H1 (cell line): ENCODE data around the gene GALNTL6. TPM values are rescaled to one million over a fixed set of nuclear protein-coding genes. Genes with fewer than 3 reads are reported as not detected.

ENCODE experiments used
- CTCF ChIA-PET: fragments of 300-600 bp; sonication (Branson Sonifier 250); formaldehyde crosslinking; loops from one replicate; lab custom pipeline; 2021; ENCODE audit not compliant: partially characterized antibody; lab: Charles Lee
- POLR2A ChIA-PET: fragments of 300-600 bp; sonication (Branson Sonifier 250); formaldehyde crosslinking; loops from one replicate; lab custom pipeline; 2021; ENCODE audit warnings: inconsistent platforms; ENCODE audit not compliant: partially characterized antibody; lab: Charles Lee
- DNase-seq, 2 experiments: peaks; one replicate each; pipeline versions ENCODE4 v3.0.0 to v3.0.0-alpha.2; 2010 to 2022; ENCODE audit warnings: low spot score in 2 of 2, low read depth in 1 of 2, mixed read lengths in 1 of 2
- FAIRE-seq: peaks from 2 replicates; lab custom pipeline; 2011; peaks lifted over from hg19 to GRCh38; lab: Jason Lieb, UNC
- H2AFZ ChIP-seq: 2 replicates; pipeline ENCODE4 v1.8.1; 2012; ENCODE audit warnings: low read length, inconsistent platforms
- H2AK5ac ChIP-seq: 2 replicates; pipeline ENCODE4 v1.6.1; 2013; ENCODE audit warnings: low read depth, low read length
- H2BK120ac ChIP-seq: replicated peaks from 2 replicates; pipeline ENCODE3; 2013; ENCODE audit warnings: low read depth, low read length, inconsistent platforms
- H2BK12ac ChIP-seq: 2 replicates; pipeline ENCODE4 v1.6.1; 2013; ENCODE audit warnings: low read depth, low read length
- H2BK15ac ChIP-seq: 2 replicates; pipeline ENCODE4 v1.6.1; 2013; ENCODE audit warnings: low read length
- H2BK20ac ChIP-seq: 2 replicates; pipeline ENCODE4 v1.6.1; 2013; ENCODE audit warnings: low read length
- H2BK5ac ChIP-seq: 2 replicates; pipeline ENCODE4 v1.6.1; 2013; ENCODE audit warnings: low read depth, low read length
- H3K14ac ChIP-seq: 2 replicates; pipeline ENCODE4 v1.6.1; 2013; ENCODE audit warnings: inconsistent platforms; ENCODE audit not compliant: insufficient read length
- H3K18ac ChIP-seq: 2 replicates; pipeline ENCODE4 v1.6.1; 2013; ENCODE audit warnings: low read length; ENCODE audit errors: extremely low read depth
- H3K23ac ChIP-seq: 2 replicates; pipeline ENCODE4 v1.6.1; 2013; ENCODE audit warnings: inconsistent platforms; ENCODE audit not compliant: insufficient read length
- H3K23me2 ChIP-seq: 2 replicates; pipeline ENCODE4 v1.6.1; 2013; ENCODE audit warnings: low read depth, low read length
- H3K27ac ChIP-seq: 2 replicates; pipeline ENCODE4 v1.6.1; 2011; ENCODE audit warnings: low read depth, low read length, inconsistent platforms
- H3K27me3 ChIP-seq, 4 experiments: replicated peaks in 1 of 4; 1 replicate in 1 of 4; 2 replicates in 3 of 4; pipeline versions ENCODE4 v1.6.1 to v1.8.1; 2011 to 2013; ENCODE audit warnings: low read length in 3 of 4, mild to moderate bottlenecking in 3 of 4, inconsistent platforms in 2 of 4, mixed read lengths in 2 of 4, moderate library complexity in 1 of 4; ENCODE audit not compliant: control insufficient read depth in 3 of 4, insufficient read depth in 3 of 4; ENCODE audit errors: extremely low read depth in 1 of 4
- H3K36me3 ChIP-seq, 4 experiments: 2 replicates each; pipeline versions ENCODE4 v1.6.1 to v1.8.1; 2011 to 2013; ENCODE audit warnings: mild to moderate bottlenecking in 4 of 4, low read length in 3 of 4, moderate library complexity in 2 of 4, control low read depth in 1 of 4, inconsistent platforms in 1 of 4; ENCODE audit not compliant: insufficient read depth in 4 of 4, control insufficient read depth in 2 of 4
- H3K4ac ChIP-seq: replicated peaks from 2 replicates; pipeline ENCODE3; 2013; ENCODE audit warnings: low read length, low read depth, mixed read lengths, inconsistent platforms; ENCODE audit not compliant: insufficient read length
- H3K4me1 ChIP-seq, 4 experiments: replicated peaks in 1 of 4; 1 replicate in 1 of 4; 2 replicates in 3 of 4; pipeline versions ENCODE4 v1.6.1 to v1.8.1; 2011 to 2013; ENCODE audit warnings: low read length in 3 of 4, inconsistent platforms in 2 of 4, mixed read lengths in 1 of 4; ENCODE audit not compliant: insufficient read depth in 4 of 4, control insufficient read depth in 3 of 4
- H3K4me2 ChIP-seq, 2 experiments: 2 replicates each; pipeline versions ENCODE4 v1.6.1 to v1.8.1; 2011 to 2013; ENCODE audit warnings: low read depth in 2 of 2, low read length in 2 of 2, control low read depth in 1 of 2, inconsistent platforms in 1 of 2, mild to moderate bottlenecking in 1 of 2; ENCODE audit not compliant: insufficient read depth in 1 of 2
- H3K4me3 ChIP-seq, 4 experiments: fragments of 200-600, 300-600 bp in 1 of 4; sonication (generic), shearing (Covaris generic), sonication (Bioruptor Twin) in 1 of 4; 2 replicates each; pipeline versions ENCODE4 v1.5.1 to v1.8.1; 2011 to 2016; ENCODE audit warnings: low read length in 4 of 4, low read depth in 3 of 4, control low read depth in 2 of 4, inconsistent platforms in 2 of 4, mild to moderate bottlenecking in 2 of 4, mixed read lengths in 1 of 4, moderate library complexity in 1 of 4; ENCODE audit not compliant: insufficient read depth in 2 of 4; ENCODE audit errors: extremely low read depth in 1 of 4
- H3K56ac ChIP-seq: replicated peaks from 2 replicates; pipeline ENCODE3; 2013; ENCODE audit warnings: low read depth, mild to moderate bottlenecking, mixed read lengths, low read length, inconsistent platforms; ENCODE audit not compliant: insufficient read length
- H3K79me1 ChIP-seq: 2 replicates; pipeline ENCODE4 v1.6.1; 2013; ENCODE audit warnings: low read depth, low read length, control low read depth
- H3K79me2 ChIP-seq, 2 experiments: 2 replicates each; pipeline versions ENCODE4 v1.6.1 to v1.8.1; 2012 to 2013; ENCODE audit warnings: low read length in 2 of 2, mild to moderate bottlenecking in 2 of 2, inconsistent platforms in 1 of 2; ENCODE audit not compliant: insufficient read depth in 2 of 2, control insufficient read depth in 1 of 2
- H3K9ac ChIP-seq, 4 experiments: replicated peaks in 1 of 4; 1 replicate in 1 of 4; 2 replicates in 3 of 4; pipeline versions ENCODE4 v1.6.1 to v1.8.1; 2011 to 2013; ENCODE audit warnings: low read depth in 3 of 4, low read length in 3 of 4, control low read depth in 2 of 4, mild to moderate bottlenecking in 2 of 4, moderate library complexity in 2 of 4, inconsistent platforms in 1 of 4; ENCODE audit errors: extremely low read depth in 1 of 4
- H3K9me3 ChIP-seq, 2 experiments: 2 replicates each; pipeline versions ENCODE4 v1.6.1 to v1.8.1; 2012 to 2013; ENCODE audit warnings: mild to moderate bottlenecking in 2 of 2, moderate library complexity in 2 of 2, control low read depth in 1 of 2, inconsistent platforms in 1 of 2, low read depth in 1 of 2, low read length in 1 of 2, mixed read lengths in 1 of 2; ENCODE audit not compliant: insufficient read depth in 2 of 2
- H4K20me1 ChIP-seq, 2 experiments: replicated peaks in 1 of 2; 2 replicates each; pipeline versions ENCODE3 to v1.8.1; 2011 to 2013; ENCODE audit warnings: inconsistent platforms in 2 of 2, low read length in 2 of 2, mild to moderate bottlenecking in 1 of 2; ENCODE audit not compliant: insufficient read depth in 2 of 2, control insufficient read depth in 1 of 2
- H4K5ac ChIP-seq: 2 replicates; pipeline ENCODE4 v1.6.1; 2013; ENCODE audit warnings: low read length, low read depth, mixed read lengths, inconsistent platforms; ENCODE audit not compliant: insufficient read length
- H4K8ac ChIP-seq: 2 replicates; pipeline ENCODE4 v1.8.0; 2013; ENCODE audit warnings: mild to moderate bottlenecking, moderate library complexity, low read length, inconsistent platforms; ENCODE audit not compliant: insufficient read depth; ENCODE audit errors: extremely low read depth
- H4K91ac ChIP-seq: replicated peaks from 2 replicates; pipeline ENCODE3; 2013; ENCODE audit warnings: low read length, mixed read lengths, inconsistent platforms; ENCODE audit not compliant: insufficient read length
- CBX8 ChIP-seq: fragments of 300-800, 300-1000 bp; sonication (generic); IDR thresholded peaks from 2 replicates; pipeline ENCODE4 v1.7.1; 2016; ENCODE audit warnings: low read depth, low read length, borderline replicate concordance
- CREB1 ChIP-seq: IDR thresholded peaks from 2 replicates; pipeline ENCODE4 v1.6.1; 2012; ENCODE audit warnings: inconsistent platforms
- FOSL1 ChIP-seq: IDR thresholded peaks from 2 replicates; pipeline ENCODE4 v1.6.1; 2011; ENCODE audit warnings: mild to moderate bottlenecking, low read depth, low read length, moderate library complexity; ENCODE audit not compliant: insufficient read depth
- POU5F1 ChIP-seq: IDR thresholded peaks from 2 replicates; pipeline ENCODE4 v1.6.1; 2011; ENCODE audit warnings: low read depth, mild to moderate bottlenecking, low read length, moderate library complexity
- RAD21 ChIP-seq, 2 experiments: IDR thresholded peaks in 1 of 2; conservative IDR thresholded peaks in 1 of 2; 2 replicates each; pipeline ENCODE4 v1.6.1; 2011; ENCODE audit warnings: low read depth in 2 of 2, low read length in 2 of 2, improper control_type of control experiment in 1 of 2, inconsistent platforms in 1 of 2, mild to moderate bottlenecking in 1 of 2, moderate library complexity in 1 of 2
- RBBP5 ChIP-seq: IDR thresholded peaks from 2 replicates; pipeline ENCODE4 v1.7.1; 2012; ENCODE audit warnings: low read depth, mild to moderate bottlenecking, inconsistent platforms, low read length, moderate library complexity, borderline replicate concordance
- RXRA ChIP-seq: IDR thresholded peaks from 2 replicates; pipeline ENCODE4 v1.6.1; 2011; ENCODE audit warnings: low read depth, mild to moderate bottlenecking, low read length, moderate library complexity; ENCODE audit not compliant: insufficient read depth
- SAP30 ChIP-seq: fragments of 300-600 bp; sonication (generic); IDR thresholded peaks from 2 replicates; pipeline ENCODE4 v1.7.1; 2012; ENCODE audit warnings: low read length, moderate library complexity, mild to moderate bottlenecking, inconsistent platforms; ENCODE audit not compliant: insufficient read depth, insufficient replicate concordance
- SP4 ChIP-seq: IDR thresholded peaks from 2 replicates; pipeline ENCODE4 v1.6.1; 2012; ENCODE audit warnings: low read length, inconsistent platforms
- SRF ChIP-seq: IDR thresholded peaks from 2 replicates; pipeline ENCODE4 v1.6.1; 2011; ENCODE audit warnings: mild to moderate bottlenecking, low read depth, low read length, moderate library complexity
- ZNF274 ChIP-seq: IDR thresholded peaks from 2 replicates; pipeline ENCODE4 v1.7.0; 2012; ENCODE audit warnings: low read length, borderline replicate concordance; ENCODE audit errors: extremely low read depth
- WGBS, 2 experiments: shearing (Covaris generic) in 1 of 2; methylation state at CpG; one replicate each; pipeline versions ENCODE4 v1.1.6 to v1.1.7; 2013 to 2015; ENCODE audit warnings: low lambda C conversion rate in 2 of 2, mixed read lengths in 2 of 2, inconsistent platforms in 1 of 2, low coverage in 1 of 2, missing lambda C conversion rate in 1 of 2; ENCODE audit not compliant: insufficient replicate concordance in 2 of 2, insufficient coverage in 1 of 2, insufficient read length in 1 of 2; ENCODE audit errors: extremely low coverage in 1 of 2, missing lambda C conversion rate in 1 of 2; 5-methylcytosine and 5-hydroxymethylcytosine counted together
- polyA plus RNA-seq, 7 experiments: library from polyadenylated mRNA; depleted of rRNA in 3 of 7; stranded (reverse) in 5 of 7; unstranded in 2 of 7; fragments of >200 nt in 5 of 7; fragments of 200-250 nt in 2 of 7; gene quantifications; 1 replicate in 5 of 7; 2 replicates in 1 of 7; 4 replicates in 1 of 7; pipeline versions ENCODE4 v1.2.1 to v1.2.3, GENCODE V29; 2011 to 2013; ENCODE audit warnings: missing spikeins in 2 of 7, mixed read lengths in 2 of 7
- total RNA-seq: library from RNA; stranded (reverse); fragmentation: NEBNext Ultra II Directional; extraction: Animal tissue kit (Norgen Biotek cat#: 25700); gene quantifications from 2 replicates; pipeline ENCODE4 v1.2.1, GENCODE V29; 2021
- TF ChIP-seq, protein P1 (sequence below): IDR thresholded peaks from 2 replicates; pipeline ENCODE4 v1.6.1; 2012; ENCODE audit warnings: low read length, inconsistent platforms

Gene GALNTL6
- total and polyA plus RNA-seq, 2 of the 8 experiments (the other 6 are each of a cell fraction or from before 2014, with no cell fraction given): 0.03 to 0.32 TPM

DNA sequence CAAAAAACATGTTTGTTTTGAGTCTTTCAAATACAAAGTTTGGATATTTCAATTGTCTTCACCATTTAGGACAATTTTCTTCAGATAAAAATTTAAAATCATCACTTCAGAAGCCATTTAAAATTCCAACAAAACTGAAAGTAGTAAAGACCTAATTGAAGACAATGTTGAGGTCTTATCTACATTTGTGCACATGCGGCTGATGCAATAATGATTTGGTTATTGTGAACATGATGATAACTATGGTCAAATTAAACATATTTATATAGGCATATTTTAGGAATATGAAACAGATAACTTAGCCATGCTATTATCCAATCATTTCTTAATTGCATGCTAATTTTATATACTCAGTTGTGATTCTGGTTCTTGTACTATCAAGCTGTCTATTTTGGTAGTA, 407.5 kb downstream of the GALNTL6 start:
- H4K8ac ChIP-seq: no peak overlapping the region
- no peaks in the 10 kb centered on the region for H4K20me1 ChIP-seq
- H3K18ac ChIP-seq: no peak overlapping the region
- H3K56ac ChIP-seq: no peak overlapping the region
- ChIA-PET CTCF (interaction anchor here (1.1 kb wide), 1 partner anchor 8 kb away, joined by 3 read pairs; no protein-coding TSS in a partner anchor), POLR2A (no interaction called here)
- 0% methylated on average over 1 of the region's 1 CpG; no CpG with 5 or more reads in 1 of the 2 experiments for WGBS, 2 experiments
- no peak overlapping the region for H2BK15ac ChIP-seq
- no peak overlapping the region for H2BK12ac ChIP-seq
- no peaks in the 10 kb centered on the region for H3K9me3 ChIP-seq
- no peak overlapping the region for H3K4ac ChIP-seq
- H3K4me2 ChIP-seq: no peak overlapping the region
- no peak overlapping the region for H3K23ac ChIP-seq
- no peak overlapping the region for H4K5ac ChIP-seq
- no peaks in the 10 kb centered on the region for H3K79me2 ChIP-seq
- no peak overlapping the region for H2AK5ac ChIP-seq
- no peak overlapping the region for H3K9ac ChIP-seq
- DNase-seq (no peak), FAIRE-seq (no peak)
- H3K27me3 ChIP-seq: no peaks in the 10 kb centered on the region
- H2AFZ ChIP-seq: no peak overlapping the region
- no peak overlapping the region for H3K14ac ChIP-seq
- H3K4me3 ChIP-seq: no peak overlapping the region
- H2BK120ac ChIP-seq: no peak overlapping the region
- H3K36me3 ChIP-seq: no peaks in the 10 kb centered on the region
- no peak overlapping the region for H3K27ac ChIP-seq
- H2BK20ac ChIP-seq: no peak overlapping the region
- H3K79me1 ChIP-seq: no peaks in the 10 kb centered on the region
- peaks cover 0 to 3% (median 0%) of the 10 kb centered on the region in 4 experiments; a peak in 1 of 7 replicates for H3K4me1 ChIP-seq
- no peak overlapping the region for H4K91ac ChIP-seq
- H2BK5ac ChIP-seq: no peak overlapping the region
- no peaks in the 10 kb centered on the region for H3K23me2 ChIP-seq
- TF ChIP-seq CREB1: no peak
- TF ChIP-seq RBBP5: no peak
- TF ChIP-seq ZNF274: no peak
- TF ChIP-seq SRF: no peak
- TF ChIP-seq, protein P1, sequence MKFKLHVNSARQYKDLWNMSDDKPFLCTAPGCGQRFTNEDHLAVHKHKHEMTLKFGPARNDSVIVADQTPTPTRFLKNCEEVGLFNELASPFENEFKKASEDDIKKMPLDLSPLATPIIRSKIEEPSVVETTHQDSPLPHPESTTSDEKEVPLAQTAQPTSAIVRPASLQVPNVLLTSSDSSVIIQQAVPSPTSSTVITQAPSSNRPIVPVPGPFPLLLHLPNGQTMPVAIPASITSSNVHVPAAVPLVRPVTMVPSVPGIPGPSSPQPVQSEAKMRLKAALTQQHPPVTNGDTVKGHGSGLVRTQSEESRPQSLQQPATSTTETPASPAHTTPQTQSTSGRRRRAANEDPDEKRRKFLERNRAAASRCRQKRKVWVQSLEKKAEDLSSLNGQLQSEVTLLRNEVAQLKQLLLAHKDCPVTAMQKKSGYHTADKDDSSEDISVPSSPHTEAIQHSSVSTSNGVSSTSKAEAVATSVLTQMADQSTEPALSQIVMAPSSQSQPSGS: no peak
- no peak for TF ChIP-seq SP4
- TF ChIP-seq FOSL1: no peak
- no peak for TF ChIP-seq RXRA
- no peak for TF ChIP-seq RAD21 (IDR thresholded peaks at IDR 0.05 in 1 of 2, conservative IDR thresholded peaks at IDR 0.05 in 1 of 2; ENCODE audit: low read depth in 2 of 2, low read length in 2 of 2)
- no peak for TF ChIP-seq SAP30
- TF ChIP-seq CBX8: no peak
- no peak for TF ChIP-seq POU5F1
